ENCODE data around the gene VPS13D.
"Not testable (repeated sequence)": the region's sequence is repeated elsewhere in the genome, so short reads cannot be mapped to it uniquely, and the experiment has no call there.

VPS13D gene

GRCh38 chr1:12372180-12372579, 142.3 kb downstream of the VPS13D start:
- no peak for DNase-seq

GRCh38 chr1:12372761-12373160, 142.9 kb downstream of the VPS13D start:
- no peak for DNase-seq

- no peak for DNase-seq
Measured at GRCh38 chr1:12375133-12375829, 145.5 kb downstream of the VPS13D start.

GRCh38 chr1:12376236-12377045, 146.6 kb downstream of the VPS13D start:
- no peak for DNase-seq

GRCh38 chr1:12380326-12381249, 150.8 kb downstream of the VPS13D start:
- no peak for DNase-seq

- DNase-seq: no peak
Measured at GRCh38 chr1:12383001-12383400, 153.2 kb downstream of the VPS13D start.

- no peak for DNase-seq
Measured at GRCh38 chr1:12383786-12384185, 154.0 kb downstream of the VPS13D start.

- peak; percentile 15 to 55 for DNase-seq
Measured at GRCh38 chr1:12384836-12385456, 155.1 kb downstream of the VPS13D start.

- DNase-seq: peak; percentile 31 to 67
Measured at GRCh38 chr1:12386130-12386529, 156.3 kb downstream of the VPS13D start.

- no peak for DNase-seq
Measured at GRCh38 chr1:12387641-12388040, 157.8 kb downstream of the VPS13D start.

- not testable (repeated sequence) for DNase-seq
Measured at GRCh38 chr1:12390296-12390695, 160.5 kb downstream of the VPS13D start.

- no peak for DNase-seq
Measured at GRCh38 chr1:12397462-12398450, 167.9 kb downstream of the VPS13D start.

GRCh38 chr1:12398479-12398878, 168.6 kb downstream of the VPS13D start:
- DNase-seq: no peak

- no peak for DNase-seq
Measured at GRCh38 chr1:12400027-12400693, 170.3 kb downstream of the VPS13D start.

- no peak for DNase-seq
Measured at GRCh38 chr1:12402159-12402673, 172.4 kb downstream of the VPS13D start.

- DNase-seq: no peak
Measured at GRCh38 chr1:12402842-12403241, 173.0 kb downstream of the VPS13D start.

- no peak for DNase-seq
Measured at GRCh38 chr1:12404918-12405317, 175.1 kb downstream of the VPS13D start.

GRCh38 chr1:12405325-12406210, 175.7 kb downstream of the VPS13D start:
- DNase-seq: no peak

- DNase-seq: no peak
Measured at GRCh38 chr1:12406211-12407021, 176.6 kb downstream of the VPS13D start.
